Measurements from ENCODE around the gene MAPKAP1. TPM values are rescaled to one million over a fixed set of nuclear protein-coding genes. Genes with fewer than 3 reads are reported as not detected.
A peak's percentile ranks its signal among the peaks of the same experiment; 100 is the strongest.

The MAPKAP1 gene
- total RNA-seq, 2 donors from 2014 or later = 53.8 to 72.1 TPM

GRCh38 chr9:125399666-125400065, 307.3 kb downstream of the MAPKAP1 start:
- DNase-seq (ENCODE audit: low spot score in 2 of 2) = no peak
- ATAC-seq = no peak
- Mint-ChIP-seq H3K36me3 (no peaks in the 10 kb centered on the region), H3K9me3 (peaks cover 0 to 4% of the 10 kb centered on the region in 2 donors), H3K27ac (no peak overlapping the region)

GRCh38 chr9:125399165-125399564, 307.8 kb downstream of the MAPKAP1 start:
- ATAC-seq = no peak
- Mint-ChIP-seq H3K36me3 (no peaks in the 10 kb centered on the region), H3K27ac (no peak overlapping the region), H3K9me3 (peaks cover 0 to 4% of the 10 kb centered on the region in 2 donors)
- no peak for DNase-seq (ENCODE audit: low spot score in 2 of 2)

- DNase-seq (ENCODE audit: low spot score in 2 of 2) (no peak), ATAC-seq (no peak)
- H3K27ac Mint-ChIP-seq = no peak overlapping the region
- H3K9me3 Mint-ChIP-seq = peaks cover 0 to 4% of the 10 kb centered on the region in 2 donors
- no peaks in the 10 kb centered on the region for H3K36me3 Mint-ChIP-seq
Measured at GRCh38 chr9:125398243-125398642, 308.8 kb downstream of the MAPKAP1 start.

- peaks cover 0 to 4% of the 10 kb centered on the region in 2 donors for H3K9me3 Mint-ChIP-seq
- ATAC-seq (no peak), DNase-seq (ENCODE audit: low spot score in 2 of 2) (no peak)
- peak overlapping the region in 1 of 2 donors; percentile 65 for H3K27ac Mint-ChIP-seq
- no peaks in the 10 kb centered on the region for H3K36me3 Mint-ChIP-seq
Measured at GRCh38 chr9:125397736-125398135, 309.3 kb downstream of the MAPKAP1 start.

- H3K9me3 Mint-ChIP-seq = peaks cover 0 to 4% of the 10 kb centered on the region in 2 donors
- H3K27ac Mint-ChIP-seq = no peak overlapping the region
- DNase-seq (ENCODE audit: low spot score in 2 of 2) (no peak), ATAC-seq (no peak)
- no peaks in the 10 kb centered on the region for H3K36me3 Mint-ChIP-seq
Measured at GRCh38 chr9:125396799-125397198, 310.2 kb downstream of the MAPKAP1 start.

- Mint-ChIP-seq H3K9me3 (peaks cover 0 to 4% of the 10 kb centered on the region in 2 donors), H3K27ac (no peak overlapping the region), H3K36me3 (no peaks in the 10 kb centered on the region)
- peak; percentile 55 to 88 for ATAC-seq
- DNase-seq (ENCODE audit: low spot score in 2 of 2) = no peak
Measured at GRCh38 chr9:125393426-125393825, 313.6 kb downstream of the MAPKAP1 start.

GRCh38 chr9:125391704-125392103, 315.3 kb downstream of the MAPKAP1 start:
- DNase-seq (ENCODE audit: low spot score in 2 of 2) = no peak
- Mint-ChIP-seq H3K9me3 (peaks cover 0 to 4% of the 10 kb centered on the region in 2 donors), H3K36me3 (no peaks in the 10 kb centered on the region), H3K27ac (no peak overlapping the region)
- ATAC-seq = no peak

- DNase-seq (ENCODE audit: low spot score in 2 of 2) (no peak), ATAC-seq (no peak)
- Mint-ChIP-seq H3K9me3 (no peaks in the 10 kb centered on the region), H3K36me3 (no peaks in the 10 kb centered on the region), H3K27ac (no peak overlapping the region)
Measured at GRCh38 chr9:125388978-125389377, 318.0 kb downstream of the MAPKAP1 start.

GRCh38 chr9:125387861-125388524, 319.0 kb downstream of the MAPKAP1 start:
- no peak for DNase-seq (ENCODE audit: low spot score in 2 of 2)
- Mint-ChIP-seq H3K27ac (peak overlapping the region; percentile 42 to 44), H3K9me3 (no peaks in the 10 kb centered on the region), H3K36me3 (no peaks in the 10 kb centered on the region)
- no peak for ATAC-seq

Other genes starting within 250 kb of the MAPKAP1 start
- 10 to 100 TPM; 16.9 to 17.6 TPM for gene PBX3, start 40.2 kb upstream of the MAPKAP1 start, total RNA-seq